G401.6 (cell line): ENCODE results near the gene EHBP1.

ENCODE experiments used
- FAIRE-seq: peaks from 2 replicates; lab custom pipeline; 2012; peaks lifted over from hg19 to GRCh38; lab: Jason Lieb, UNC

EHBP1 gene

GRCh38 chr2:62705007-62705829, at the start of gene EHBP1:
Gene EHBP1 (plus strand): TSS chr2:62705713. CDS start chr2:62707192, 1,479 bp downstream.
- peak; percentile 98 for FAIRE-seq

- no peak for FAIRE-seq
Measured at GRCh38 chr2:62657783-62658182, 47.7 kb upstream of the EHBP1 start.

- no peak for FAIRE-seq
Measured at GRCh38 chr2:62658891-62659290, 46.6 kb upstream of the EHBP1 start.

- FAIRE-seq = no peak
Measured at GRCh38 chr2:62660087-62660486, 45.4 kb upstream of the EHBP1 start.

- no peak for FAIRE-seq
Measured at GRCh38 chr2:62660582-62661262, 44.8 kb upstream of the EHBP1 start.

- no peak for FAIRE-seq
Measured at GRCh38 chr2:62661263-62661635, 44.3 kb upstream of the EHBP1 start.

- FAIRE-seq = no peak
Measured at GRCh38 chr2:62662131-62662530, 43.4 kb upstream of the EHBP1 start.

GRCh38 chr2:62662554-62662953, 43.0 kb upstream of the EHBP1 start:
- no peak for FAIRE-seq

- no peak for FAIRE-seq
Measured at GRCh38 chr2:62663411-62663810, 42.1 kb upstream of the EHBP1 start.

GRCh38 chr2:62663920-62664795, 41.4 kb upstream of the EHBP1 start:
- no peak for FAIRE-seq

GRCh38 chr2:62665446-62665845, 40.1 kb upstream of the EHBP1 start:
- no peak for FAIRE-seq

- no peak for FAIRE-seq
Measured at GRCh38 chr2:62669180-62669579, 36.3 kb upstream of the EHBP1 start.

GRCh38 chr2:62672601-62673000, 32.9 kb upstream of the EHBP1 start:
- no peak for FAIRE-seq

- no peak for FAIRE-seq
Measured at GRCh38 chr2:62675062-62675461, 30.5 kb upstream of the EHBP1 start.

- FAIRE-seq = no peak
Measured at GRCh38 chr2:62685256-62685655, 20.3 kb upstream of the EHBP1 start.

- FAIRE-seq = no peak
Measured at GRCh38 chr2:62686012-62686685, 19.4 kb upstream of the EHBP1 start.

GRCh38 chr2:62687636-62688035, 17.9 kb upstream of the EHBP1 start:
- no peak for FAIRE-seq

GRCh38 chr2:62688771-62689170, 16.7 kb upstream of the EHBP1 start:
- no peak for FAIRE-seq

GRCh38 chr2:62691186-62691585, 14.3 kb upstream of the EHBP1 start:
- FAIRE-seq = no peak

- FAIRE-seq = no peak
Measured at GRCh38 chr2:62692225-62692624, 13.3 kb upstream of the EHBP1 start.

- no peak for FAIRE-seq
Measured at GRCh38 chr2:62698653-62699052, 6.9 kb upstream of the EHBP1 start.

GRCh38 chr2:62704654-62705006, 883 bp upstream of the EHBP1 start:
- no peak for FAIRE-seq
